HCT116 (cell line): Measurements from ENCODE around the gene NECAB2. TPM values are rescaled to one million over a fixed set of nuclear protein-coding genes. Genes with fewer than 3 reads are reported as not detected.
A peak's percentile ranks its signal among the peaks of the same experiment; 100 is the strongest.

Experiments used
- ATAC-seq: fragments of 200-7000 bp; cut with Tn5 transposase; 2 replicates; pipeline ENCODE4 v1.9.1; 2020; ENCODE audit warnings: mild to moderate bottlenecking, moderate library complexity
- BruUV-seq: library from RNA; stranded (reverse); fragments of 400-500 nt; replicated peaks from 2 replicates; lab custom pipeline; 2021; lab: Mats Ljungman, UMichigan
- CTCF ChIA-PET: fragments of 300-600 bp; sonication (Branson Sonifier 250); formaldehyde crosslinking; loops from one replicate; lab custom pipeline; 2021; ENCODE audit warnings: antibody characterized with exemption; lab: Charles Lee
- POLR2A ChIA-PET: fragments of 300-600, 350-600 bp; sonication (Branson Sonifier 250); formaldehyde crosslinking; loops from one replicate; lab custom pipeline; 2021; ENCODE audit warnings: antibody characterized with exemption; lab: Charles Lee
- RAD21 ChIA-PET, 2 experiments: fragments of 300-600 bp; sonication (Branson Sonifier 250); formaldehyde crosslinking; loops; one replicate each; lab custom pipeline; 2023; ENCODE audit warnings: low total read pairs in 2 of 2; ENCODE audit not compliant: uncharacterized antibody in 2 of 2, unreplicated experiment in 2 of 2, low non-redundant PET in 1 of 2; lab: Charles Lee
- DNase-seq: peaks from one replicate; pipeline ENCODE4 v3.0.0-alpha.2; 2010; ENCODE audit warnings: low read depth, low spot score
- H2AFZ ChIP-seq: fragments of 200-600 bp; shearing (Covaris generic), sonication (generic); 2 replicates; pipeline ENCODE4 v1.6.1; 2017; ENCODE audit warnings: low read depth, mixed run types, mixed read lengths, antibody characterized with exemption, low read length; ENCODE audit not compliant: poor library complexity, severe bottlenecking
- H3K27ac ChIP-seq: 2 replicates; pipeline ENCODE4 v1.5.1; 2012; ENCODE audit warnings: low read depth, low read length
- H3K27me3 ChIP-seq: fragments of 200-600 bp; sonication (generic); 2 replicates; pipeline ENCODE4 v1.6.1; 2016; ENCODE audit warnings: mixed run types, low read length, mixed read lengths; ENCODE audit not compliant: insufficient read depth
- H3K36me3 ChIP-seq, 2 experiments: fragments of 200-500 bp in 1 of 2; fragments of 200-600 bp in 1 of 2; sonication (Bioruptor generic) in 1 of 2; sonication (generic) in 1 of 2; 2 replicates each; pipeline versions ENCODE4 v1.5.1 to v1.6.1; 2014 to 2016; ENCODE audit warnings: low read length in 2 of 2, inconsistent platforms in 1 of 2, mixed read lengths in 1 of 2, mixed run types in 1 of 2; ENCODE audit not compliant: insufficient read depth in 2 of 2, control insufficient read depth in 1 of 2
- H3K4me1 ChIP-seq, 2 experiments: fragments of 200-600 bp in 1 of 2; sonication (generic) in 1 of 2; 2 replicates each; pipeline versions ENCODE4 v1.5.1 to v1.6.1; 2012 to 2017; ENCODE audit warnings: low read length in 2 of 2, inconsistent platforms in 1 of 2, mild to moderate bottlenecking in 1 of 2, mixed read lengths in 1 of 2, mixed run types in 1 of 2, moderate library complexity in 1 of 2; ENCODE audit not compliant: insufficient read depth in 2 of 2, control insufficient read depth in 1 of 2
- H3K4me2 ChIP-seq: fragments of 200-600 bp; sonication (generic); 2 replicates; pipeline ENCODE4 v1.6.1; 2017; ENCODE audit warnings: mixed run types, low read length, mixed read lengths
- H3K4me3 ChIP-seq, 2 experiments: fragments of 200-600 bp in 1 of 2; sonication (generic) in 1 of 2; replicated peaks in 1 of 2; 2 replicates each; pipeline ENCODE4 v1.5.1; 2011 to 2016; ENCODE audit warnings: low read length in 2 of 2, control low read depth in 1 of 2, low read depth in 1 of 2, mild to moderate bottlenecking in 1 of 2, mixed read lengths in 1 of 2, mixed run types in 1 of 2
- H3K79me2 ChIP-seq: fragments of 200-600 bp; sonication (generic); 2 replicates; pipeline ENCODE4 v1.6.1; 2017; ENCODE audit warnings: mild to moderate bottlenecking, mixed run types, low read length, moderate library complexity, mixed read lengths; ENCODE audit not compliant: insufficient read depth
- H3K9ac ChIP-seq: fragments of 200-600 bp; sonication (generic); 2 replicates; pipeline ENCODE4 v1.6.1; 2016; ENCODE audit warnings: low read length, mixed read lengths
- H3K9me2 ChIP-seq: fragments of 200-600 bp; sonication (generic), shearing (Covaris generic); 2 replicates; pipeline ENCODE4 v1.6.1; 2017; ENCODE audit warnings: mixed run types, mild to moderate bottlenecking, moderate library complexity; ENCODE audit not compliant: insufficient read depth
- H3K9me3 ChIP-seq, 2 experiments: fragments of 200-500 bp in 1 of 2; fragments of 200-600 bp in 1 of 2; sonication (Bioruptor generic) in 1 of 2; sonication (generic) in 1 of 2; 2 replicates each; pipeline ENCODE4 v1.6.1; 2014 to 2017; ENCODE audit warnings: low read length in 2 of 2, mixed read lengths in 2 of 2, inconsistent platforms in 1 of 2, low read depth in 1 of 2, mild to moderate bottlenecking in 1 of 2, mixed run types in 1 of 2, moderate library complexity in 1 of 2; ENCODE audit not compliant: control insufficient read depth in 1 of 2, insufficient read depth in 1 of 2
- H4K20me1 ChIP-seq: fragments of 200-600 bp; sonication (generic), shearing (Covaris generic); 2 replicates; pipeline ENCODE4 v1.6.1; 2017; ENCODE audit warnings: mixed run types, mild to moderate bottlenecking, moderate library complexity; ENCODE audit not compliant: insufficient read depth
- CEBPB ChIP-seq: IDR thresholded peaks from 2 replicates; pipeline ENCODE4 v1.6.1; 2012; ENCODE audit warnings: low read depth
- EGR1 ChIP-seq: IDR thresholded peaks from 2 replicates; pipeline ENCODE4 v1.6.1; 2012; ENCODE audit warnings: low read depth
- ELF1 ChIP-seq: IDR thresholded peaks from 2 replicates; pipeline ENCODE4 v1.6.1; 2012; ENCODE audit warnings: low read depth, borderline replicate concordance
- EZH2 ChIP-seq: fragments of 200-600 bp; sonication (generic); IDR thresholded peaks from 2 replicates; pipeline ENCODE4 v1.6.1; 2017; ENCODE audit warnings: antibody characterized with exemption, mixed run types
- EZH2phosphoT487 ChIP-seq: fragments of 200-600 bp; IDR thresholded peaks from 2 replicates; pipeline ENCODE4 v1.6.1; 2018; ENCODE audit warnings: antibody characterized with exemption, borderline replicate concordance
- POLR2AphosphoS5 ChIP-seq: IDR thresholded peaks from 2 replicates; pipeline ENCODE4 v1.6.1; 2011; ENCODE audit warnings: mild to moderate bottlenecking, low read depth, low read length, moderate library complexity
- REST ChIP-seq: IDR thresholded peaks from 2 replicates; pipeline ENCODE4 v1.6.1; 2012; ENCODE audit warnings: low read depth
- SIN3A ChIP-seq: IDR thresholded peaks from 2 replicates; pipeline ENCODE4 v1.6.1; 2012; ENCODE audit warnings: low read depth
- SP1 ChIP-seq: IDR thresholded peaks from 2 replicates; pipeline ENCODE4 v1.6.1; 2012; ENCODE audit warnings: low read depth
- SRF ChIP-seq: IDR thresholded peaks from 2 replicates; pipeline ENCODE4 v1.6.1; 2012; ENCODE audit warnings: low read depth
- YY1 ChIP-seq: IDR thresholded peaks from 2 replicates; pipeline ENCODE4 v1.6.1; 2011; ENCODE audit warnings: low read length, low read depth, moderate library complexity, mild to moderate bottlenecking; ENCODE audit not compliant: insufficient replicate concordance; ENCODE audit errors: extremely low read depth
- ZNF274 ChIP-seq: fragments of 200-500 bp; sonication (Bioruptor generic); IDR thresholded peaks from 2 replicates; pipeline ENCODE4 v1.6.1; 2014; ENCODE audit warnings: mild to moderate bottlenecking, low read depth, low read length, inconsistent platforms
- intact Hi-C: fragments of 100-400 bp; cut with micrococcal nuclease; formaldehyde crosslinking; loops from 2 replicates; pipeline ENCODE4 v1.10.0; 2022
- total RNA-seq: library from RNA; stranded (reverse); gene quantifications from one replicate; pipeline ENCODE4 v1.2.1, GENCODE V29; 2021; ENCODE audit not compliant: unreplicated experiment
- TF ChIP-seq, protein P1 (sequence below): IDR thresholded peaks from 2 replicates; pipeline ENCODE4 v1.6.1; 2012

Gene NECAB2
- total RNA-seq, 1 experiment from 2014 or later: 0.61 TPM

- TF ChIP-seq REST (no peak), SP1 (no peak), YY1 (no peak), EGR1 (no peak), EZH2phosphoT487 (no peak)
These were observed 26.7 kb downstream of the NECAB2 start (continued) for GRCh38 chr16:83994703-83995102.

GRCh38 chr16:83995754-83996153, 27.7 kb downstream of the NECAB2 start:
- no TSS peak for BruUV-seq
- H3K4me2 ChIP-seq: peak overlapping the region; percentile 9; the same call in 1 of the 2 replicates
- H3K27me3 ChIP-seq: no peaks in the 10 kb centered on the region
- ATAC-seq (peak; percentile 98), DNase-seq (peak; percentile 18)
- no peaks in the 10 kb centered on the region for H3K9me3 ChIP-seq
- no peak overlapping the region for H3K4me3 ChIP-seq
- peaks cover 0 to 8% of the 10 kb centered on the region in 2 experiments; a peak in 1 of 4 replicates for H3K4me1 ChIP-seq
- no peaks in the 10 kb centered on the region for H4K20me1 ChIP-seq
- ChIA-PET CTCF (interaction anchor here (1.7 to 2.0 kb wide), 2 partner anchors 18 to 42 kb away, joined by 6 to 8 read pairs; no protein-coding TSS in a partner anchor), POLR2A (interaction anchor here (1.5 kb wide), 1 partner anchor 18 kb away, joined by 10 read pairs; no protein-coding TSS in a partner anchor), RAD21 (no interaction called here)
- no peaks in the 10 kb centered on the region for H3K36me3 ChIP-seq
- H3K9ac ChIP-seq: no peak overlapping the region
- no peaks in the 10 kb centered on the region for H3K9me2 ChIP-seq
- intact Hi-C loops: no loop called here
- H3K27ac ChIP-seq: no peak overlapping the region
- no peaks in the 10 kb centered on the region for H3K79me2 ChIP-seq
- H2AFZ ChIP-seq: peak overlapping the region; percentile 82
- TF ChIP-seq CEBPB (no peak), EZH2 (no peak), ELF1 (no peak), EZH2phosphoT487 (no peak), ZNF274 (no peak), POLR2AphosphoS5 (no peak), SIN3A (no peak), SRF (no peak)
- TF ChIP-seq, protein P1, sequence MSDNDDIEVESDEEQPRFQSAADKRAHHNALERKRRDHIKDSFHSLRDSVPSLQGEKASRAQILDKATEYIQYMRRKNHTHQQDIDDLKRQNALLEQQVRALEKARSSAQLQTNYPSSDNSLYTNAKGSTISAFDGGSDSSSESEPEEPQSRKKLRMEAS: no peak
